H1 (cell line): ENCODE measurements around the gene BPHL. TPM values are rescaled to one million over a fixed set of nuclear protein-coding genes. Genes with fewer than 3 reads are reported as not detected.
"Not testable (repeated sequence)": the region's sequence is repeated elsewhere in the genome, so short reads cannot be mapped to it uniquely, and the experiment has no call there.

Experiments
- CTCF ChIA-PET: fragments of 300-600 bp; sonication (Branson Sonifier 250); formaldehyde crosslinking; loops from one replicate; lab custom pipeline; 2021; ENCODE audit not compliant: partially characterized antibody; lab: Charles Lee
- POLR2A ChIA-PET: fragments of 300-600 bp; sonication (Branson Sonifier 250); formaldehyde crosslinking; loops from one replicate; lab custom pipeline; 2021; ENCODE audit warnings: inconsistent platforms; ENCODE audit not compliant: partially characterized antibody; lab: Charles Lee
- DNase-seq, 2 experiments: peaks; one replicate each; pipeline versions ENCODE4 v3.0.0 to v3.0.0-alpha.2; 2010 to 2022; ENCODE audit warnings: low spot score in 2 of 2, low read depth in 1 of 2, mixed read lengths in 1 of 2
- FAIRE-seq: peaks from 2 replicates; lab custom pipeline; 2011; peaks lifted over from hg19 to GRCh38; lab: Jason Lieb, UNC
- H2AFZ ChIP-seq: 2 replicates; pipeline ENCODE4 v1.8.1; 2012; ENCODE audit warnings: low read length, inconsistent platforms
- H2AK5ac ChIP-seq: 2 replicates; pipeline ENCODE4 v1.6.1; 2013; ENCODE audit warnings: low read depth, low read length
- H2BK120ac ChIP-seq: replicated peaks from 2 replicates; pipeline ENCODE3; 2013; ENCODE audit warnings: low read depth, low read length, inconsistent platforms
- H2BK12ac ChIP-seq: 2 replicates; pipeline ENCODE4 v1.6.1; 2013; ENCODE audit warnings: low read depth, low read length
- H2BK15ac ChIP-seq: 2 replicates; pipeline ENCODE4 v1.6.1; 2013; ENCODE audit warnings: low read length
- H2BK20ac ChIP-seq: 2 replicates; pipeline ENCODE4 v1.6.1; 2013; ENCODE audit warnings: low read length
- H2BK5ac ChIP-seq: 2 replicates; pipeline ENCODE4 v1.6.1; 2013; ENCODE audit warnings: low read depth, low read length
- H3K14ac ChIP-seq: 2 replicates; pipeline ENCODE4 v1.6.1; 2013; ENCODE audit warnings: inconsistent platforms; ENCODE audit not compliant: insufficient read length
- H3K18ac ChIP-seq: 2 replicates; pipeline ENCODE4 v1.6.1; 2013; ENCODE audit warnings: low read length; ENCODE audit errors: extremely low read depth
- H3K23ac ChIP-seq: 2 replicates; pipeline ENCODE4 v1.6.1; 2013; ENCODE audit warnings: inconsistent platforms; ENCODE audit not compliant: insufficient read length
- H3K23me2 ChIP-seq: 2 replicates; pipeline ENCODE4 v1.6.1; 2013; ENCODE audit warnings: low read depth, low read length
- H3K27ac ChIP-seq: 2 replicates; pipeline ENCODE4 v1.6.1; 2011; ENCODE audit warnings: low read depth, low read length, inconsistent platforms
- H3K27me3 ChIP-seq, 4 experiments: replicated peaks in 1 of 4; 1 replicate in 1 of 4; 2 replicates in 3 of 4; pipeline versions ENCODE4 v1.6.1 to v1.8.1; 2011 to 2013; ENCODE audit warnings: low read length in 3 of 4, mild to moderate bottlenecking in 3 of 4, inconsistent platforms in 2 of 4, mixed read lengths in 2 of 4, moderate library complexity in 1 of 4; ENCODE audit not compliant: control insufficient read depth in 3 of 4, insufficient read depth in 3 of 4; ENCODE audit errors: extremely low read depth in 1 of 4
- H3K36me3 ChIP-seq, 4 experiments: 2 replicates each; pipeline versions ENCODE4 v1.6.1 to v1.8.1; 2011 to 2013; ENCODE audit warnings: mild to moderate bottlenecking in 4 of 4, low read length in 3 of 4, moderate library complexity in 2 of 4, control low read depth in 1 of 4, inconsistent platforms in 1 of 4; ENCODE audit not compliant: insufficient read depth in 4 of 4, control insufficient read depth in 2 of 4
- H3K4ac ChIP-seq: replicated peaks from 2 replicates; pipeline ENCODE3; 2013; ENCODE audit warnings: low read length, low read depth, mixed read lengths, inconsistent platforms; ENCODE audit not compliant: insufficient read length
- H3K4me1 ChIP-seq, 4 experiments: replicated peaks in 1 of 4; 1 replicate in 1 of 4; 2 replicates in 3 of 4; pipeline versions ENCODE4 v1.6.1 to v1.8.1; 2011 to 2013; ENCODE audit warnings: low read length in 3 of 4, inconsistent platforms in 2 of 4, mixed read lengths in 1 of 4; ENCODE audit not compliant: insufficient read depth in 4 of 4, control insufficient read depth in 3 of 4
- H3K4me2 ChIP-seq, 2 experiments: 2 replicates each; pipeline versions ENCODE4 v1.6.1 to v1.8.1; 2011 to 2013; ENCODE audit warnings: low read depth in 2 of 2, low read length in 2 of 2, control low read depth in 1 of 2, inconsistent platforms in 1 of 2, mild to moderate bottlenecking in 1 of 2; ENCODE audit not compliant: insufficient read depth in 1 of 2
- H3K4me3 ChIP-seq, 4 experiments: fragments of 200-600, 300-600 bp in 1 of 4; sonication (generic), shearing (Covaris generic), sonication (Bioruptor Twin) in 1 of 4; 2 replicates each; pipeline versions ENCODE4 v1.5.1 to v1.8.1; 2011 to 2016; ENCODE audit warnings: low read length in 4 of 4, low read depth in 3 of 4, control low read depth in 2 of 4, inconsistent platforms in 2 of 4, mild to moderate bottlenecking in 2 of 4, mixed read lengths in 1 of 4, moderate library complexity in 1 of 4; ENCODE audit not compliant: insufficient read depth in 2 of 4; ENCODE audit errors: extremely low read depth in 1 of 4
- H3K56ac ChIP-seq: replicated peaks from 2 replicates; pipeline ENCODE3; 2013; ENCODE audit warnings: low read depth, mild to moderate bottlenecking, mixed read lengths, low read length, inconsistent platforms; ENCODE audit not compliant: insufficient read length
- H3K79me1 ChIP-seq: 2 replicates; pipeline ENCODE4 v1.6.1; 2013; ENCODE audit warnings: low read depth, low read length, control low read depth
- H3K79me2 ChIP-seq, 2 experiments: 2 replicates each; pipeline versions ENCODE4 v1.6.1 to v1.8.1; 2012 to 2013; ENCODE audit warnings: low read length in 2 of 2, mild to moderate bottlenecking in 2 of 2, inconsistent platforms in 1 of 2; ENCODE audit not compliant: insufficient read depth in 2 of 2, control insufficient read depth in 1 of 2
- H3K9ac ChIP-seq, 4 experiments: replicated peaks in 1 of 4; 1 replicate in 1 of 4; 2 replicates in 3 of 4; pipeline versions ENCODE4 v1.6.1 to v1.8.1; 2011 to 2013; ENCODE audit warnings: low read depth in 3 of 4, low read length in 3 of 4, control low read depth in 2 of 4, mild to moderate bottlenecking in 2 of 4, moderate library complexity in 2 of 4, inconsistent platforms in 1 of 4; ENCODE audit errors: extremely low read depth in 1 of 4
- H3K9me3 ChIP-seq, 2 experiments: 2 replicates each; pipeline versions ENCODE4 v1.6.1 to v1.8.1; 2012 to 2013; ENCODE audit warnings: mild to moderate bottlenecking in 2 of 2, moderate library complexity in 2 of 2, control low read depth in 1 of 2, inconsistent platforms in 1 of 2, low read depth in 1 of 2, low read length in 1 of 2, mixed read lengths in 1 of 2; ENCODE audit not compliant: insufficient read depth in 2 of 2
- H4K20me1 ChIP-seq, 2 experiments: replicated peaks in 1 of 2; 2 replicates each; pipeline versions ENCODE3 to v1.8.1; 2011 to 2013; ENCODE audit warnings: inconsistent platforms in 2 of 2, low read length in 2 of 2, mild to moderate bottlenecking in 1 of 2; ENCODE audit not compliant: insufficient read depth in 2 of 2, control insufficient read depth in 1 of 2
- H4K5ac ChIP-seq: 2 replicates; pipeline ENCODE4 v1.6.1; 2013; ENCODE audit warnings: low read length, low read depth, mixed read lengths, inconsistent platforms; ENCODE audit not compliant: insufficient read length
- H4K8ac ChIP-seq: 2 replicates; pipeline ENCODE4 v1.8.0; 2013; ENCODE audit warnings: mild to moderate bottlenecking, moderate library complexity, low read length, inconsistent platforms; ENCODE audit not compliant: insufficient read depth; ENCODE audit errors: extremely low read depth
- H4K91ac ChIP-seq: replicated peaks from 2 replicates; pipeline ENCODE3; 2013; ENCODE audit warnings: low read length, mixed read lengths, inconsistent platforms; ENCODE audit not compliant: insufficient read length
- WGBS, 2 experiments: shearing (Covaris generic) in 1 of 2; methylation state at CpG; one replicate each; pipeline versions ENCODE4 v1.1.6 to v1.1.7; 2013 to 2015; ENCODE audit warnings: low lambda C conversion rate in 2 of 2, mixed read lengths in 2 of 2, inconsistent platforms in 1 of 2, low coverage in 1 of 2, missing lambda C conversion rate in 1 of 2; ENCODE audit not compliant: insufficient replicate concordance in 2 of 2, insufficient coverage in 1 of 2, insufficient read length in 1 of 2; ENCODE audit errors: extremely low coverage in 1 of 2, missing lambda C conversion rate in 1 of 2; 5-methylcytosine and 5-hydroxymethylcytosine counted together
- polyA plus RNA-seq, 7 experiments: library from polyadenylated mRNA; depleted of rRNA in 3 of 7; stranded (reverse) in 5 of 7; unstranded in 2 of 7; fragments of >200 nt in 5 of 7; fragments of 200-250 nt in 2 of 7; gene quantifications; 1 replicate in 5 of 7; 2 replicates in 1 of 7; 4 replicates in 1 of 7; pipeline versions ENCODE4 v1.2.1 to v1.2.3, GENCODE V29; 2011 to 2013; ENCODE audit warnings: missing spikeins in 2 of 7, mixed read lengths in 2 of 7
- total RNA-seq: library from RNA; stranded (reverse); fragmentation: NEBNext Ultra II Directional; extraction: Animal tissue kit (Norgen Biotek cat#: 25700); gene quantifications from 2 replicates; pipeline ENCODE4 v1.2.1, GENCODE V29; 2021

The BPHL gene
- total and polyA plus RNA-seq, 2 of the 8 experiments (the other 6 are each of a cell fraction or from before 2014, with no cell fraction given), result 24.4 to 36.4 TPM

DNA sequence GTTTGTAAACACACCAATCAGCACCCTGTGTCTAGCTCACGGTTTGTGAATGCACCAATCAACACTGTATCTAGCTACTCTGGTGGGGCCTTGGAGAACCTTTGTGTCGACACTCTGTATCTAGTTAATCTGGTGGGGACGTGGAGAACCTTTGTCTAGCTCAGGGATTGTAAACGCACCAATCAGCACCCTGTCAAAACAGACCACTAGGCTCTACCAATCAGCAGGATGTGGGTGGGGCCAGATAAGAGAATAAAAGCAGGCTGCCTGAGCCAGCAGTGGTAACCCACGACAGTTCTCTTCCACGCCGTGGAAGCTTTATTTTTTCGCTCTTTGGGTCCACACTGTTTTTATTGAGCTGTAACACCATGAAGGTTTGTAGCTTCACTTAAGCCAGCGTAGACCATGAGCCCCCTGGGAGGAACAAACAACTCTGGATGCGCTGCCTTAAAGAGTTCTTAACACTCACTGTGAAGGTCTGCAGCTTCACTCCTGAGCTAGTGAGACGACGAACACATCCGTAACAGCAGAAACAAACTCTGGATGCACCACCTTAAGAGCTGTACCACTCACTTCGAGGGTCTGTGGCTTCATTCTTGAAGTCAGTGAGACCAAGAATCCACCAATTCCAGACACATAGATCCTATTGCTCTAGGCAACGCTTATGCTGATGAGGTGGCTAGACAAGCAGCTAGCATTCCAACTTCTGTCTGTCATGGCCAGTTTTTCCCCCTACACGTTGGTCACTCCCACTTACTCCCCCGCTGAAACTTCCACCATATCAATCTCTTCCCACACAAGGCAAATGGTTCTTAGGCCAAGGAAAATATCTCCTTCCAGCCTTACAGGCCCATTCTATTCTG, 53.0 kb downstream of the BPHL start:
- H2BK15ac ChIP-seq, H3K23ac ChIP-seq, H3K4me3 ChIP-seq, H3K9me3 ChIP-seq, FAIRE-seq, H3K9ac ChIP-seq, H3K56ac ChIP-seq, H3K27ac ChIP-seq, H3K4me2 ChIP-seq, H3K79me1 ChIP-seq, H3K36me3 ChIP-seq, DNase-seq, H2AFZ ChIP-seq, H3K14ac ChIP-seq, H3K23me2 ChIP-seq, H3K79me2 ChIP-seq, H3K27me3 ChIP-seq, H4K8ac ChIP-seq, H3K18ac ChIP-seq, H4K20me1 ChIP-seq, H3K4ac ChIP-seq: not testable (repeated sequence)
- Histone ChIP-seq H2BK20ac (peak overlapping the region; percentile 92), H3K4me1 (peaks cover 0 to 11% (median 7%) of the 10 kb centered on the region in 4 experiments; a peak in 5 of 7 replicates), H4K91ac (peak overlapping the region; percentile 5), H2BK12ac (peak overlapping the region; percentile 85; the same call in 1 of the 2 replicates), H2AK5ac (peak overlapping the region; percentile 88; the same call in 1 of the 2 replicates), H4K5ac (peak overlapping the region; percentile 37), H2BK120ac (peak overlapping the region; percentile 69), H2BK5ac (0 out of 2 replicates have a peak overlapping the region, but pooled peaks have one; percentile 2)
- POLR2A ChIA-PET, result interaction anchor here (1.1 to 2.6 kb wide), 5 partner anchors 12 to 55 kb away, joined by 3 to 13 read pairs (median 4); partner anchors contain the start of gene TUBB2A
- CTCF ChIA-PET, result interaction anchor here (0.9 to 3.7 kb wide), 9 partner anchors 12 to 80 kb away, joined by 3 to 13 read pairs (median 4); partner anchors contain the start of gene TUBB2A
- 92% methylated on average over 17 of the region's 17 CpGs; no CpG with 5 or more reads in 1 of the 2 experiments for WGBS, 2 experiments
